ENCODE measurements around the gene CARD11. TPM values are rescaled to one million over a fixed set of nuclear protein-coding genes. Genes with fewer than 3 reads are reported as not detected.
A peak's percentile ranks its signal among the peaks of the same experiment; 100 is the strongest.

Gene CARD11
- total and polyA plus RNA-seq, 7 experiments from 2014 or later = 13.3 to 136 (median 113) TPM

DNA sequence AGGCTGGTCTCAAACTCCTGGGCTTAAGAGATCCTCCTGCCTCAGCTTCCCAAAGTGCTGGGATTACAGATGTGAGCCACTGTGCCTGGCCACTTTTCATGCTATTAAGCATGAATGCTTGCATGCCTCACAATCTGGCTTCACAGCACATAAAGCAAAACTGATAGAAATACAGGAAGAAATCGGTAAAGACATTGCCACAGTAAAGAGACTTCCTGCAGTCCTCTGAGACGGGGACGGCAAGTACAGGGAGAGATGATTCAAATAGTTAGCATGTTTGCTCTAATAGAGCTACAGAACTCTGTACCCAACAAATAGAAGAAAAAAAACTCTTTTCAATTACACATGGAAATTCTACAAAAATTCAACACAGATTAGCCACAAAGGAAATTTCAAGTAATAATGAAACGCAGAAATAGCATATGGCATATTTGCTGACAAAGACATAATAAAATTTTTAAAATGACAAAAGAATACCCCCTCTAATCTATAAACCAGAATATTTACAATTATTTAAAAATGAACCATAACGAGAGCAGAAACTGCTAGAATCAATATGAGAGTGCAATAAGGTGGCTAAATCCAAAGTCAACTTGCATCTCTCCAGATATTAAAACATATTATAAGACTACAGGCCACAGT, 32.3 kb downstream of the CARD11 start:
- intact Hi-C loops (cut with micrococcal nuclease) = loop anchor here in 1 of 2 donors (2.0 to 5.0 kb wide), 3 partner anchors 17 to 34 kb away; partner anchors contain the start of gene CARD11
- DNase-seq (peak in 2 of 9 donors; percentile 6 to 16), ATAC-seq (peak; percentile 44)
- Mint-ChIP-seq H3K36me3 (peaks cover 15 to 71% (median 43%) of the 10 kb centered on the region in 5 donors), H3K4me3 (peak overlapping the region; percentile 25 to 75 (median 62)), H3K27ac (peak overlapping the region; percentile 9 to 92 (median 68)), H3K4me1 (peaks cover 50 to 83% (median 72%) of the 10 kb centered on the region in 7 donors), H3K9me3 (peaks cover 0 to 11% (median 1%) of the 10 kb centered on the region in 11 donors), H3K27me3 (no peaks in the 10 kb centered on the region)
- Histone ChIP-seq H3K4me1 (ENCODE audit: control insufficient read depth in 2 of 2, insufficient read depth in 2 of 2, low read length in 2 of 2) (peaks cover 19 to 28% of the 10 kb centered on the region in 2 donors), H3K36me3 (ENCODE audit: control insufficient read depth in 2 of 3, insufficient read depth in 3 of 3, low read length in 3 of 3) (peaks cover 0 to 38% (median 0%) of the 10 kb centered on the region in 3 experiments), H3K27ac (ENCODE audit: low read depth, low read length) (no peak overlapping the region), H3K27me3 (ENCODE audit: control insufficient read depth in 2 of 2, insufficient read depth in 2 of 2, low read length in 2 of 2) (no peaks in the 10 kb centered on the region), H3K4me3 (ENCODE audit: low read length) (no peak overlapping the region), H3K9me3 (ENCODE audit: control insufficient read depth in 2 of 3, low read length in 3 of 3) (no peaks in the 10 kb centered on the region)
- ChIA-PET POLR2A (no interaction called here), CTCF (interaction anchor here (0.6 kb wide), 1 partner anchor 30 kb away, joined by 3 read pairs; no protein-coding TSS in a partner anchor)

- ATAC-seq (peak; percentile 50), DNase-seq (no peak)
- H3K27me3 Mint-ChIP-seq = no peaks in the 10 kb centered on the region
- H3K4me1 Mint-ChIP-seq = peaks cover 54 to 81% (median 73%) of the 10 kb centered on the region in 7 donors
- Histone ChIP-seq H3K36me3 (ENCODE audit: control insufficient read depth in 2 of 3, insufficient read depth in 3 of 3, low read length in 3 of 3) (peaks cover 0 to 33% (median 0%) of the 10 kb centered on the region in 3 experiments), H3K4me3 (ENCODE audit: low read length) (no peak overlapping the region), H3K27me3 (ENCODE audit: control insufficient read depth in 2 of 2, insufficient read depth in 2 of 2, low read length in 2 of 2) (no peaks in the 10 kb centered on the region), H3K27ac (ENCODE audit: low read depth, low read length) (no peak overlapping the region), H3K9me3 (ENCODE audit: control insufficient read depth in 2 of 3, low read length in 3 of 3) (no peaks in the 10 kb centered on the region), H3K4me1 (ENCODE audit: control insufficient read depth in 2 of 2, insufficient read depth in 2 of 2, low read length in 2 of 2) (peaks cover 19 to 28% of the 10 kb centered on the region in 2 donors)
- H3K9me3 Mint-ChIP-seq = peaks cover 0 to 11% (median 1%) of the 10 kb centered on the region in 11 donors
- H3K4me3 Mint-ChIP-seq = peak overlapping the region in 9 of 10 donors; percentile 23 to 75 (median 55)
- POLR2A ChIA-PET = no interaction called here
- H3K27ac Mint-ChIP-seq = peak overlapping the region in 8 of 9 donors; percentile 9 to 92 (median 72)
- CTCF ChIA-PET = interaction anchor here (0.6 to 0.9 kb wide), 4 partner anchors 31 to 144 kb away, joined by 3 to 4 read pairs (median 3); no protein-coding TSS in a partner anchor
- H3K36me3 Mint-ChIP-seq = peaks cover 15 to 61% (median 38%) of the 10 kb centered on the region in 5 donors
- intact Hi-C loops (cut with micrococcal nuclease) = loop anchor here in 1 of 2 donors (2.0 to 5.0 kb wide), 3 partner anchors 19 to 33 kb away; partner anchors contain the start of gene CARD11
Measured at GRCh38 chr7:3010161-3010560, 33.5 kb downstream of the CARD11 start.

- H3K27ac Mint-ChIP-seq = peak overlapping the region in 5 of 9 donors; percentile 18 to 90 (median 63)
- Histone ChIP-seq H3K27ac (ENCODE audit: low read depth, low read length) (no peak overlapping the region), H3K9me3 (ENCODE audit: control insufficient read depth in 2 of 3, low read length in 3 of 3) (no peaks in the 10 kb centered on the region), H3K36me3 (ENCODE audit: control insufficient read depth in 2 of 3, insufficient read depth in 3 of 3, low read length in 3 of 3) (peaks cover 0 to 27% (median 0%) of the 10 kb centered on the region in 3 experiments), H3K4me1 (ENCODE audit: control insufficient read depth in 2 of 2, insufficient read depth in 2 of 2, low read length in 2 of 2) (peaks cover 19 to 28% of the 10 kb centered on the region in 2 donors), H3K27me3 (ENCODE audit: control insufficient read depth in 2 of 2, insufficient read depth in 2 of 2, low read length in 2 of 2) (no peaks in the 10 kb centered on the region), H3K4me3 (ENCODE audit: low read length) (no peak overlapping the region)
- intact Hi-C loops (cut with micrococcal nuclease) = no loop called here
- POLR2A ChIA-PET = interaction anchor here (0.6 kb wide), 1 partner anchor 24 kb away, joined by 3 read pairs; no protein-coding TSS in a partner anchor
- peaks cover 15 to 51% (median 29%) of the 10 kb centered on the region in 5 donors for H3K36me3 Mint-ChIP-seq
- peak overlapping the region in 3 of 10 donors; percentile 14 to 63 (median 38) for H3K4me3 Mint-ChIP-seq
- CTCF ChIA-PET = no interaction called here
- no peak for ATAC-seq
- H3K4me1 Mint-ChIP-seq = peaks cover 54 to 81% (median 73%) of the 10 kb centered on the region in 7 donors
- no peaks in the 10 kb centered on the region for H3K27me3 Mint-ChIP-seq
- no peak for DNase-seq
- H3K9me3 Mint-ChIP-seq = peaks cover 0 to 11% (median 0%) of the 10 kb centered on the region in 11 donors
Measured at GRCh38 chr7:3009086-3009485, 34.6 kb downstream of the CARD11 start.

- H3K9me3 Mint-ChIP-seq = peaks cover 0 to 7% (median 0%) of the 10 kb centered on the region in 11 donors
- DNase-seq = no peak
- Histone ChIP-seq H3K4me3 (ENCODE audit: low read length) (no peak overlapping the region), H3K27me3 (ENCODE audit: control insufficient read depth in 2 of 2, insufficient read depth in 2 of 2, low read length in 2 of 2) (no peaks in the 10 kb centered on the region), H3K36me3 (ENCODE audit: control insufficient read depth in 2 of 3, insufficient read depth in 3 of 3, low read length in 3 of 3) (peaks cover 0 to 27% (median 0%) of the 10 kb centered on the region in 3 experiments), H3K27ac (ENCODE audit: low read depth, low read length) (no peak overlapping the region), H3K4me1 (ENCODE audit: control insufficient read depth in 2 of 2, insufficient read depth in 2 of 2, low read length in 2 of 2) (peaks cover 19 to 31% of the 10 kb centered on the region in 2 donors), H3K9me3 (ENCODE audit: control insufficient read depth in 2 of 3, low read length in 3 of 3) (no peaks in the 10 kb centered on the region)
- H3K36me3 Mint-ChIP-seq = peaks cover 12 to 51% (median 28%) of the 10 kb centered on the region in 5 donors
- POLR2A ChIA-PET = no interaction called here
- peaks cover 56 to 84% (median 76%) of the 10 kb centered on the region in 7 donors for H3K4me1 Mint-ChIP-seq
- CTCF ChIA-PET = interaction anchor here (0.9 to 1.1 kb wide), 2 partner anchors 60 to 146 kb away, joined by 3 read pairs; no protein-coding TSS in a partner anchor
- peak overlapping the region in 4 of 10 donors; percentile 2 to 63 (median 26) for H3K4me3 Mint-ChIP-seq
- intact Hi-C loops (cut with micrococcal nuclease) = no loop called here
- no peaks in the 10 kb centered on the region for H3K27me3 Mint-ChIP-seq
- peak overlapping the region in 7 of 9 donors; percentile 18 to 77 (median 55) for H3K27ac Mint-ChIP-seq
- no peak for ATAC-seq
Measured at GRCh38 chr7:3008386-3008785, 35.3 kb downstream of the CARD11 start.

DNA sequence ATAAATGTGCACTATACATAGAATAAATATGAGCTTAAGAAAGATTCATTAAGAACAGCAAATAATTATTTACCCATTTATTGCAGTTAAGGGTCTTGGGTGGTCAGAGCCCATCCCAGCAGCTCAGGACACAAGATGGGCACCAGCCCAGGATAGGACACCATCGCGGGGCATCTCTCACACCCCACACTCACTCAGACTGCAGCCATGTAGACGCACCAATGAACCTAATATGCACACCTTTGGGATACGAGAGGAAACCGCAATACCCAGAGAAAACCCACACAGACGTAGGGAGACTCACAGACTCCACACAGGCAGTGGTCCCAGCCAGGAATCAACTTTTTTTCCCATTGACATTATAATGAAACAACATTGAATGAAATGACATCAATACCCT, 36.0 kb downstream of the CARD11 start:
- no peak overlapping the region for H3K27ac ChIP-seq (ENCODE audit: low read depth, low read length)
- peak overlapping the region in 2 of 10 donors; percentile 7 to 30 for H3K4me3 Mint-ChIP-seq
- DNase-seq = no peak
- intact Hi-C loops (cut with micrococcal nuclease) = no loop called here
- peaks cover 51 to 81% (median 72%) of the 10 kb centered on the region in 7 donors for H3K4me1 Mint-ChIP-seq
- peaks cover 0 to 27% (median 0%) of the 10 kb centered on the region in 3 experiments for H3K36me3 ChIP-seq (ENCODE audit: control insufficient read depth in 2 of 3, insufficient read depth in 3 of 3, low read length in 3 of 3)
- no peak overlapping the region for H3K4me3 ChIP-seq (ENCODE audit: low read length)
- H3K9me3 Mint-ChIP-seq = peaks cover 0 to 1% (median 0%) of the 10 kb centered on the region in 11 donors
- no peaks in the 10 kb centered on the region for H3K27me3 ChIP-seq (ENCODE audit: control insufficient read depth in 2 of 2, insufficient read depth in 2 of 2, low read length in 2 of 2)
- no peaks in the 10 kb centered on the region for H3K9me3 ChIP-seq (ENCODE audit: control insufficient read depth in 2 of 3, low read length in 3 of 3)
- peaks cover 19 to 32% of the 10 kb centered on the region in 2 donors for H3K4me1 ChIP-seq (ENCODE audit: control insufficient read depth in 2 of 2, insufficient read depth in 2 of 2, low read length in 2 of 2)
- POLR2A ChIA-PET = no interaction called here
- H3K36me3 Mint-ChIP-seq = peaks cover 12 to 45% (median 22%) of the 10 kb centered on the region in 5 donors
- ATAC-seq = no peak
- H3K27ac Mint-ChIP-seq = peak overlapping the region in 8 of 9 donors; percentile 22 to 87 (median 50)
- CTCF ChIA-PET = interaction anchor here (0.9 to 1.2 kb wide), 3 partner anchors 60 to 309 kb away, joined by 3 read pairs; no protein-coding TSS in a partner anchor
- H3K27me3 Mint-ChIP-seq = no peaks in the 10 kb centered on the region

DNA sequence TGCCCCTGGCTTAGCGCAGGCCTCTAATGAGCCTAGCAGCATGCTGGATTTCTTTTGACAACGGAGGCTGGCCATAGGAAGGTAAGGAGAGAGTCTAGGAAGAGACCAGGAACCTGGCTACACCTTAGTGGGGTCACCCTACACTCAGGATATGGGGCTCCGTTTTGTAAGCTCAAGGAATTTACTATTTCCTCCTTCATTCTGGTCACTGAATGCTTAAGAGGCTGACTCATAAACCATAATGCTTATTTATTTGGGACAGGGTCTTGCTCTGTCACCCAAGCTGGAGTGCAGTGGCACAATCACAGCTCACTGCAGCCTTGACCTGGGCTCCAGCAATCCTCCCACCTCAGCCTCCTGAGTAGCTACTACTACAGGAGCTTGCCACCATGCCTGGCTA, 38.4 kb downstream of the CARD11 start:
- no peaks in the 10 kb centered on the region for H3K27me3 ChIP-seq (ENCODE audit: control insufficient read depth in 2 of 2, insufficient read depth in 2 of 2, low read length in 2 of 2)
- Mint-ChIP-seq H3K27ac (peak overlapping the region in 1 of 9 donors; percentile 0), H3K9me3 (peaks cover 0 to 1% (median 0%) of the 10 kb centered on the region in 11 donors), H3K4me3 (no peak overlapping the region), H3K4me1 (peaks cover 33 to 71% (median 56%) of the 10 kb centered on the region in 7 donors), H3K36me3 (peaks cover 12 to 57% (median 26%) of the 10 kb centered on the region in 5 donors), H3K27me3 (no peaks in the 10 kb centered on the region)
- ATAC-seq (no peak), DNase-seq (no peak)
- H3K36me3 ChIP-seq (ENCODE audit: control insufficient read depth in 2 of 3, insufficient read depth in 3 of 3, low read length in 3 of 3) = peaks cover 0 to 44% (median 0%) of the 10 kb centered on the region in 3 experiments
- ChIA-PET CTCF (no interaction called here), POLR2A (interaction anchor here (0.9 kb wide), 1 partner anchor 24 kb away, joined by 4 read pairs; no protein-coding TSS in a partner anchor)
- H3K9me3 ChIP-seq (ENCODE audit: control insufficient read depth in 2 of 3, low read length in 3 of 3) = no peaks in the 10 kb centered on the region
- intact Hi-C loops (cut with micrococcal nuclease) = no loop called here
- H3K4me3 ChIP-seq (ENCODE audit: low read length) = no peak overlapping the region
- no peak overlapping the region for H3K27ac ChIP-seq (ENCODE audit: low read depth, low read length)
- peaks cover 5 to 15% of the 10 kb centered on the region in 2 donors for H3K4me1 ChIP-seq (ENCODE audit: control insufficient read depth in 2 of 2, insufficient read depth in 2 of 2, low read length in 2 of 2)
